Neuron (in vitro differentiated cells): ENCODE measurements around the gene TNFSF11.
"Not testable (repeated sequence)": the region's sequence is repeated elsewhere in the genome, so short reads cannot be mapped to it uniquely, and the experiment has no call there.

ENCODE experiments used
- H2AFZ ChIP-seq: one replicate; pipeline ENCODE4 v1.6.1; 2013; ENCODE audit warnings: low read depth, mild to moderate bottlenecking, inconsistent platforms, low read length, moderate library complexity
- H3K27me3 ChIP-seq: one replicate; pipeline ENCODE4 v1.6.1; 2013; ENCODE audit warnings: low read length; ENCODE audit not compliant: insufficient read depth
- H3K36me3 ChIP-seq: one replicate; pipeline ENCODE4 v1.6.1; 2013; ENCODE audit warnings: low read length; ENCODE audit not compliant: insufficient read depth
- H3K4me1 ChIP-seq: one replicate; pipeline ENCODE4 v1.6.1; 2013; ENCODE audit warnings: low read length; ENCODE audit not compliant: insufficient read depth
- H3K4me3 ChIP-seq: 2 replicates; pipeline ENCODE4 v1.5.1; 2013; ENCODE audit warnings: mild to moderate bottlenecking, low read length, moderate library complexity
- H3K9me3 ChIP-seq: one replicate; pipeline ENCODE4 v1.6.1; 2013; ENCODE audit warnings: low read length

The TNFSF11 gene

GRCh38 chr13:42547612-42548011, 26.3 kb upstream of the TNFSF11 start:
- H2AFZ ChIP-seq: no peak overlapping the region
- H3K4me3 ChIP-seq: no peak overlapping the region
- no peaks in the 10 kb centered on the region for H3K9me3 ChIP-seq
- H3K4me1 ChIP-seq: no peaks in the 10 kb centered on the region
- H3K36me3 ChIP-seq: no peaks in the 10 kb centered on the region
- H3K27me3 ChIP-seq: no peaks in the 10 kb centered on the region

GRCh38 chr13:42548731-42549551, 25.0 kb upstream of the TNFSF11 start:
- Histone ChIP-seq H3K36me3 (no peaks in the 10 kb centered on the region), H2AFZ (no peak overlapping the region), H3K4me3 (no peak overlapping the region), H3K9me3 (no peaks in the 10 kb centered on the region), H3K4me1 (no peaks in the 10 kb centered on the region), H3K27me3 (no peaks in the 10 kb centered on the region)

GRCh38 chr13:42549552-42549936, 24.4 kb upstream of the TNFSF11 start:
- H3K27me3 ChIP-seq: no peaks in the 10 kb centered on the region
- no peak overlapping the region for H3K4me3 ChIP-seq
- no peak overlapping the region for H2AFZ ChIP-seq
- no peaks in the 10 kb centered on the region for H3K9me3 ChIP-seq
- no peaks in the 10 kb centered on the region for H3K4me1 ChIP-seq
- H3K36me3 ChIP-seq: no peaks in the 10 kb centered on the region

GRCh38 chr13:42551611-42552010, 22.3 kb upstream of the TNFSF11 start:
- no peaks in the 10 kb centered on the region for H3K9me3 ChIP-seq
- H3K36me3 ChIP-seq: no peaks in the 10 kb centered on the region
- no peak overlapping the region for H2AFZ ChIP-seq
- H3K27me3 ChIP-seq: no peaks in the 10 kb centered on the region
- no peaks in the 10 kb centered on the region for H3K4me1 ChIP-seq
- H3K4me3 ChIP-seq: no peak overlapping the region

- H3K4me1 ChIP-seq: no peaks in the 10 kb centered on the region
- H3K36me3 ChIP-seq: no peaks in the 10 kb centered on the region
- H3K9me3 ChIP-seq: no peaks in the 10 kb centered on the region
- no peak overlapping the region for H2AFZ ChIP-seq
- H3K27me3 ChIP-seq: no peaks in the 10 kb centered on the region
- no peak overlapping the region for H3K4me3 ChIP-seq
These were observed 20.6 kb upstream of the TNFSF11 start for GRCh38 chr13:42553098-42554046.

GRCh38 chr13:42559057-42559456, 14.9 kb upstream of the TNFSF11 start:
- Histone ChIP-seq H3K9me3 (no peaks in the 10 kb centered on the region), H3K4me3 (no peak overlapping the region), H2AFZ (no peak overlapping the region), H3K36me3 (no peaks in the 10 kb centered on the region), H3K4me1 (no peaks in the 10 kb centered on the region), H3K27me3 (no peaks in the 10 kb centered on the region)

GRCh38 chr13:42559573-42560218, 14.3 kb upstream of the TNFSF11 start:
- not testable (repeated sequence) for H3K4me3 ChIP-seq, H2AFZ ChIP-seq, H3K4me1 ChIP-seq, H3K36me3 ChIP-seq, H3K9me3 ChIP-seq, H3K27me3 ChIP-seq

GRCh38 chr13:42560320-42560719, 13.6 kb upstream of the TNFSF11 start:
- H3K9me3 ChIP-seq, H3K4me1 ChIP-seq, H2AFZ ChIP-seq, H3K4me3 ChIP-seq, H3K36me3 ChIP-seq, H3K27me3 ChIP-seq: not testable (repeated sequence)

- Histone ChIP-seq H2AFZ (no peak overlapping the region), H3K9me3 (no peaks in the 10 kb centered on the region), H3K36me3 (no peaks in the 10 kb centered on the region), H3K4me1 (no peaks in the 10 kb centered on the region), H3K27me3 (no peaks in the 10 kb centered on the region), H3K4me3 (no peak overlapping the region)
These were observed 12.0 kb upstream of the TNFSF11 start for GRCh38 chr13:42561752-42562467.

- peaks cover 5% of the 10 kb centered on the region for H3K27me3 ChIP-seq
- no peak overlapping the region for H2AFZ ChIP-seq
- no peaks in the 10 kb centered on the region for H3K4me1 ChIP-seq
- no peaks in the 10 kb centered on the region for H3K36me3 ChIP-seq
- H3K4me3 ChIP-seq: no peak overlapping the region
- H3K9me3 ChIP-seq: no peaks in the 10 kb centered on the region
These were observed 6.0 kb upstream of the TNFSF11 start for GRCh38 chr13:42567906-42568305.

- no peaks in the 10 kb centered on the region for H3K36me3 ChIP-seq
- H3K27me3 ChIP-seq: peaks cover 21% of the 10 kb centered on the region
- H3K4me1 ChIP-seq: no peaks in the 10 kb centered on the region
- no peak overlapping the region for H3K4me3 ChIP-seq
- no peak overlapping the region for H2AFZ ChIP-seq
- no peaks in the 10 kb centered on the region for H3K9me3 ChIP-seq
These were observed 4.2 kb upstream of the TNFSF11 start for GRCh38 chr13:42569576-42570344.

- Histone ChIP-seq H3K4me1 (no peaks in the 10 kb centered on the region), H3K9me3 (no peaks in the 10 kb centered on the region), H3K27me3 (peaks cover 37% of the 10 kb centered on the region), H3K4me3 (no peak overlapping the region), H2AFZ (no peak overlapping the region), H3K36me3 (no peaks in the 10 kb centered on the region)
These were observed 2.1 kb upstream of the TNFSF11 start for GRCh38 chr13:42571895-42572294.
